PFSK-1 (cell line): ENCODE results near the gene DPM2.

Experiments used
- POLR2AphosphoS5 ChIP-seq: IDR thresholded peaks from 2 replicates; pipeline ENCODE4 v1.6.1; 2012; ENCODE audit warnings: low read depth, mild to moderate bottlenecking, control low read depth, low read length, moderate library complexity
- SIN3A ChIP-seq: IDR thresholded peaks from 2 replicates; pipeline ENCODE4 v1.6.1; 2012; ENCODE audit warnings: mild to moderate bottlenecking, low read length, moderate library complexity, borderline replicate concordance; ENCODE audit not compliant: insufficient read depth
- TAF1 ChIP-seq: IDR thresholded peaks from 2 replicates; pipeline ENCODE4 v1.6.1; 2012; ENCODE audit warnings: low read length, control low read depth, borderline replicate concordance; ENCODE audit not compliant: insufficient read depth
- TF ChIP-seq, protein P1 (sequence below), 2 experiments: IDR thresholded peaks; 2 replicates each; pipeline versions ENCODE4 v1.6.1 to v1.8.0; 2011 to 2012; ENCODE audit warnings: low read depth in 2 of 2, low read length in 2 of 2, control low read depth in 1 of 2, inconsistent platforms in 1 of 2, mild to moderate bottlenecking in 1 of 2, moderate library complexity in 1 of 2; ENCODE audit not compliant: insufficient read depth in 1 of 2

DNA sequence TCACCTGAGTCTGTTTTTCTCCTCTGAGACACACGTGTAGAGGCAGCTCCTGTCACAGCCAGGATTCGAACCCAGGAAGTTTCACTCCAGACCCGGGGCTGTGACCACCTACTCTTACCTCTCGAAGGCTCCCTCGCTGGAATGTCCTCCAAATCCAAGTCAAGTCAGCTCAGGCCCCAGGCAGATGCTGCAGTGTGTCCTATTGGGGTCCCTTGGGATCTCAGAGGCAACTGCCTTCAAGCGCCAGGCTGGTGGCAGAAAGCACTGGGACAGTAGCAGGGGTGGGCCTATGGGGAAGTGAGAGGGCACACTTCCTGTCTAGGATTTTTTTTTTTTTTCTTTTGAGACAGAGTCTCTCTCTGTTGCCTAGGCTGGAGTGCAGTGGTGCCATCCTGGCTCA is 20.1 kb downstream of the DPM2 start:
- TF ChIP-seq, protein P1, sequence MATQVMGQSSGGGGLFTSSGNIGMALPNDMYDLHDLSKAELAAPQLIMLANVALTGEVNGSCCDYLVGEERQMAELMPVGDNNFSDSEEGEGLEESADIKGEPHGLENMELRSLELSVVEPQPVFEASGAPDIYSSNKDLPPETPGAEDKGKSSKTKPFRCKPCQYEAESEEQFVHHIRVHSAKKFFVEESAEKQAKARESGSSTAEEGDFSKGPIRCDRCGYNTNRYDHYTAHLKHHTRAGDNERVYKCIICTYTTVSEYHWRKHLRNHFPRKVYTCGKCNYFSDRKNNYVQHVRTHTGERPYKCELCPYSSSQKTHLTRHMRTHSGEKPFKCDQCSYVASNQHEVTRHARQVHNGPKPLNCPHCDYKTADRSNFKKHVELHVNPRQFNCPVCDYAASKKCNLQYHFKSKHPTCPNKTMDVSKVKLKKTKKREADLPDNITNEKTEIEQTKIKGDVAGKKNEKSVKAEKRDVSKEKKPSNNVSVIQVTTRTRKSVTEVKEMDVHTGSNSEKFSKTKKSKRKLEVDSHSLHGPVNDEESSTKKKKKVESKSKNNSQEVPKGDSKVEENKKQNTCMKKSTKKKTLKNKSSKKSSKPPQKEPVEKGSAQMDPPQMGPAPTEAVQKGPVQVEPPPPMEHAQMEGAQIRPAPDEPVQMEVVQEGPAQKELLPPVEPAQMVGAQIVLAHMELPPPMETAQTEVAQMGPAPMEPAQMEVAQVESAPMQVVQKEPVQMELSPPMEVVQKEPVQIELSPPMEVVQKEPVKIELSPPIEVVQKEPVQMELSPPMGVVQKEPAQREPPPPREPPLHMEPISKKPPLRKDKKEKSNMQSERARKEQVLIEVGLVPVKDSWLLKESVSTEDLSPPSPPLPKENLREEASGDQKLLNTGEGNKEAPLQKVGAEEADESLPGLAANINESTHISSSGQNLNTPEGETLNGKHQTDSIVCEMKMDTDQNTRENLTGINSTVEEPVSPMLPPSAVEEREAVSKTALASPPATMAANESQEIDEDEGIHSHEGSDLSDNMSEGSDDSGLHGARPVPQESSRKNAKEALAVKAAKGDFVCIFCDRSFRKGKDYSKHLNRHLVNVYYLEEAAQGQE (IDR thresholded peaks at IDR 0.05; ENCODE audit: insufficient read depth in 1 of 2, low read depth in 2 of 2, low read length in 2 of 2): no peak
- TF ChIP-seq TAF1: no peak
- TF ChIP-seq POLR2AphosphoS5: no peak
- TF ChIP-seq SIN3A: no peak
